Putamen (tissue), 1 donor: ENCODE results near the gene FOLR1.
A peak's percentile ranks its signal among the peaks of the same experiment; 100 is the strongest.
"Not testable (repeated sequence)": the region's sequence is repeated elsewhere in the genome, so short reads cannot be mapped to it uniquely, and the experiment has no call there.

ENCODE experiments used
- DNase-seq: peaks from one replicate; pipeline ENCODE4 v3.0.0-alpha.2; 2016; ENCODE audit warnings: low spot score

FOLR1 gene

GRCh38 chr11:72181553-72181958 is 10.4 kb upstream of the FOLR1 start:
- not testable (repeated sequence) for DNase-seq

- DNase-seq: no peak
Measured at GRCh38 chr11:72188267-72188666, 3.7 kb upstream of the FOLR1 start.

- DNase-seq: peak; percentile 25
Measured at GRCh38 chr11:72189455-72190250, 2.3 kb upstream of the FOLR1 start.

- no peak for DNase-seq
Measured at GRCh38 chr11:72190631-72191071, 1.3 kb upstream of the FOLR1 start.

- no peak for DNase-seq
Measured at GRCh38 chr11:72195518-72196270, 3.8 kb downstream of the FOLR1 start.

- DNase-seq: not testable (repeated sequence)
Measured at GRCh38 chr11:72201445-72201844, 9.5 kb downstream of the FOLR1 start.

GRCh38 chr11:72202571-72202970 is 10.6 kb downstream of the FOLR1 start:
- DNase-seq: no peak

GRCh38 chr11:72203163-72203562 is 11.2 kb downstream of the FOLR1 start:
- no peak for DNase-seq

GRCh38 chr11:72204886-72205285 is 12.9 kb downstream of the FOLR1 start:
- no peak for DNase-seq

GRCh38 chr11:72206794-72207193 is 14.9 kb downstream of the FOLR1 start:
- DNase-seq: not testable (repeated sequence)

GRCh38 chr11:72208281-72208680 is 16.3 kb downstream of the FOLR1 start:
- no peak for DNase-seq

GRCh38 chr11:72209101-72209500 is 17.2 kb downstream of the FOLR1 start:
- no peak for DNase-seq

GRCh38 chr11:72216638-72217037 is 24.7 kb downstream of the FOLR1 start, which contains the start of gene FOLR2:
FOLR2 (plus strand) TSS chr11:72216794; CDS start chr11:72218585, 1,791 bp downstream.
- no peak for DNase-seq

- DNase-seq: no peak
Measured at GRCh38 chr11:72217841-72218240, 25.9 kb downstream of the FOLR1 start.

- no peak for DNase-seq
Measured at GRCh38 chr11:72218251-72218745, 26.4 kb downstream of the FOLR1 start.

GRCh38 chr11:72220696-72221363 is 28.9 kb downstream of the FOLR1 start:
- peak; percentile 24 for DNase-seq

- no peak for DNase-seq
Measured at GRCh38 chr11:72221386-72222075, 29.6 kb downstream of the FOLR1 start.

GRCh38 chr11:72222106-72222891 is 30.4 kb downstream of the FOLR1 start:
- DNase-seq: no peak

GRCh38 chr11:72222907-72223614 is 31.1 kb downstream of the FOLR1 start:
- DNase-seq: peak; percentile 87
